Activated naive CD4-positive, alpha-beta T cell treated with anti-CD3 and anti-CD28 coated beads, Interleukin-2, amount 50 U/mL, for 16 hours (primary cell): ENCODE data around the gene TUB.

ENCODE experiments used
- DNase-seq: peaks from one replicate; pipeline ENCODE4 v3.0.0-alpha.2; 2020

TUB gene

GRCh38 chr11:8047382-8047781, 33.6 kb upstream of the TUB start:
- DNase-seq = no peak

DNA sequence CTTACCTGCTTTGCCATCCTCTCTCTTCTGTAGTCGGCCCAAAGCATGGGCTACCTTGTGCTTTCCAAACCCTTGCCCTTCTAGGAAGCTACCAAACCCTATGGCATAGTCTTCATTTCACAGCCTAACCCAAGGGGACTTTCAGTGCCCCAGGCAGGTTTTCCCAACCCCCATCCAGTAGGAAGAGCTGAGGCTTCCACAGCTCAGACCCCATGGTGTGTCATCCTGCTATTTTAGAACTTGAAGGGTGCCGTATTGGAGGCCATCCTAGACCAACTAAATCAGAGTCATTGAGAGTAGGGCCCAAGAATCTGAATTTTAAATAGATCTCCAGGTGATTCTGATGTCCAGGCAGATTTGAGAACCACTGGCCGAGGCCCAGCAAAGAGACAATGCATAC, 31.9 kb upstream of the TUB start:
- no peak for DNase-seq

- no peak for DNase-seq
These were observed 25.7 kb upstream of the TUB start for GRCh38 chr11:8055091-8055835.

- DNase-seq = no peak
These were observed 25.0 kb upstream of the TUB start for GRCh38 chr11:8055836-8056526.

- no peak for DNase-seq
These were observed 24.1 kb upstream of the TUB start for GRCh38 chr11:8056810-8057463.

- no peak for DNase-seq
These were observed 22.8 kb upstream of the TUB start for GRCh38 chr11:8058216-8058615.

DNA sequence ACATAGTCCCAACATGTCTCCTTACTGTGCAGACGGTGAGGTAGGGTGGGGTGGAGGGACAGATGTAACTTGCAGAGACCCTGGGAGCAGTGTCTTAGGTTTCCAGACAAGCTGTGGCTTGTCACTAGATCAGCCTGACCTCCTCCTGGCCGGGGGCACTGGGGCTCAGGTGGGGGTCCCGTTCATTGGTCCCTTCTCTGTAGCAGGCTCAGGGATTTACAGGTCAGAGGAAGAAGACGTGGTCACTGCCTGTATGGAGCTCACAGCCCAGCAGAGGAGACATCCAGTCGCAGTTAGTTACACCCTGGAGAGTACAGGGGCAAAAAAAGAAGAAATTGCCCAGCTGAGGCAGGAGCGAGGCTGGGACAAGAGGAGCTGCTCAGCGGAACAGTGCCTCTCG, 22.0 kb upstream of the TUB start:
- no peak for DNase-seq

GRCh38 chr11:8059571-8060011, 21.4 kb upstream of the TUB start:
- no peak for DNase-seq

- DNase-seq = no peak
These were observed 20.8 kb upstream of the TUB start for GRCh38 chr11:8060146-8060719.

GRCh38 chr11:8060801-8061554, 20.0 kb upstream of the TUB start:
- no peak for DNase-seq

DNA sequence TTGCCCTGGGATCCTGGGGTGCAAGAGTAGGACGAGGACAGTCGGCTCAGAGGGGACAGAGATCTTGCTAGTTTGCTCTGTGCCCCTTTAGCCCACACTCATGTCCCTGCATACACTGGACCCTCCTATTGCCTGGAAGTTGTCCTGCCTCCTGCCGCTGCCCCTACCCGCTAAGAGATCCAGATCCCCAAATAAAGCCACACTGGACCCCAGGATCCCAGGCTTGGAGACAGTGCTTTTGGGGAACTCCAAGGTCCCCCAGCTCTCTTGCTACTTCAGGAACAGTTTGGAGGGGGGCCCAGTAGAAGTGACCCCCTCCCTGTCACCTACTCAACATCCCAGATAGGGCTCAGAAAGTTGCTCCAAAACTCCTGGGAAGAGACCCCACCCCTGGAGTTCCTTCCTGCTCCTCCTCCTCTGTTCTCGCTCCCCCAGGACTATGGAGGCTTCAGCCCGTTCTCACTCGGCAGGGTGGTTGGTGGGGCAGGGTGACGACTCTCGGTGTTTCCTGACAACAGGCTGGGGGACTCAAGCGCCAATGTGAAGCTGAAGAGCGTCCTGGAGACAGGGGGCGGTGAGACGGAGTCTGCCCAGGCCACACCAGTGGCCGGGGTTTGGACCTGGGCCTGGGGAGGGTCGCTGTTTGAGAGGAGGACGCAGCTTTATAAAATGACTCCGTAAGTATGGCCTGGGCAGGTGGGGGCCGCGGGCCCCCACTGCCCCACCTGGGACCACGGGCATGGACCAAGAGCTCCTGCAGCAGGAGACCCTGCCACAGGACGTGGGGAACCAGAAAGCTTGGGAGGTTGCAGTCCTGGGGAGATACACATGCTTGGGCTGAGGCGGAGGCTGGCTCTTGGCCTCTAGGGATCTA, 19.2 kb upstream of the TUB start:
- DNase-seq = no peak

GRCh38 chr11:8062781-8063257, 18.2 kb upstream of the TUB start:
- no peak for DNase-seq

GRCh38 chr11:8063324-8063723, 17.7 kb upstream of the TUB start:
- DNase-seq = no peak

- DNase-seq = no peak
These were observed 16.0 kb upstream of the TUB start for GRCh38 chr11:8065031-8065430.

- no peak for DNase-seq
These were observed 14.7 kb upstream of the TUB start for GRCh38 chr11:8066036-8066910.

- no peak for DNase-seq
These were observed 14.0 kb upstream of the TUB start for GRCh38 chr11:8066911-8067455.

DNA sequence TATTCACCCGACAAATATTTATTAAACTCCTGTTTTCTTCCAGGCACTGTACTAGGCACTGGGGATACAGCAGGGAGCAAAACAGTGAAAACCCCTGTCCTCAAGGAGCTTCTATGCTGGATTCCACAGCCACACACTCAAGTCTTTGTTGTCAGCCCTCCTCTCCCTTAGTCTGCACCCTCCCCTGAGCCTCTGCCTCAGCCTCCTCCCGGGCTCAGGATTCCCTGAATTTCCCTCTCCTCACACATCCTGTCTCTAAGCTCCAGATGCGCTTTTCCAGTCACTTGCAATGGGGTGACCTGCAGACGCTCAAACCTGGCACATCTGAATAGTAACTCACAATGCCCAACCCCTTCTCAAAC, 13.5 kb upstream of the TUB start:
- no peak for DNase-seq

GRCh38 chr11:8067929-8068575, 13.0 kb upstream of the TUB start:
- no peak for DNase-seq

- no peak for DNase-seq
These were observed 12.3 kb upstream of the TUB start for GRCh38 chr11:8068605-8069221.

GRCh38 chr11:8069771-8070170, 11.2 kb upstream of the TUB start:
- no peak for DNase-seq
